Smooth muscle cell (in vitro differentiated cells): ENCODE data around the gene IQCE. TPM values are rescaled to one million over a fixed set of nuclear protein-coding genes. Genes with fewer than 3 reads are reported as not detected.

Experiments
- DNase-seq: peaks from one replicate; lab custom pipeline; 2025; ENCODE audit not compliant: unreplicated experiment; lab: John Stamatoyannopoulos, UW
- H2AFZ ChIP-seq: fragments of 200-600 bp; sonication (generic); 2 replicates; pipeline ENCODE4 v1.6.0; 2016; ENCODE audit warnings: antibody characterized with exemption, low read depth, mild to moderate bottlenecking
- H3F3A ChIP-seq: fragments of 200-600 bp; sonication (generic); 2 replicates; pipeline ENCODE4 v1.6.0; 2017; ENCODE audit warnings: antibody characterized with exemption, low read depth
- H3K27ac ChIP-seq: fragments of 200-600 bp; sonication (generic); 2 replicates; pipeline ENCODE4 v1.5.1; 2016; ENCODE audit warnings: low read depth, mild to moderate bottlenecking
- H3K27me3 ChIP-seq: fragments of 200-600 bp; sonication (generic); 2 replicates; pipeline ENCODE4 v1.6.1; 2016; ENCODE audit warnings: low read depth, mild to moderate bottlenecking
- H3K36me3 ChIP-seq: fragments of 200-600 bp; sonication (generic); 2 replicates; pipeline ENCODE4 v1.5.1; 2016; ENCODE audit warnings: low read depth
- H3K4me1 ChIP-seq: fragments of 200-600 bp; sonication (generic); 2 replicates; pipeline ENCODE4 v1.5.1; 2016; ENCODE audit warnings: low read depth
- H3K4me2 ChIP-seq: fragments of 200-600 bp; sonication (generic); 2 replicates; pipeline ENCODE4 v1.6.0; 2016; ENCODE audit warnings: mild to moderate bottlenecking
- H3K4me3 ChIP-seq: fragments of 200-600 bp; sonication (generic); 2 replicates; pipeline ENCODE4 v1.5.1; 2016; ENCODE audit warnings: mild to moderate bottlenecking
- H3K79me2 ChIP-seq: fragments of 200-600 bp; sonication (generic); 2 replicates; pipeline ENCODE4 v1.6.0; 2016; ENCODE audit warnings: low read depth, mild to moderate bottlenecking
- H3K9ac ChIP-seq: fragments of 200-600 bp; sonication (generic); 2 replicates; pipeline ENCODE4 v1.6.0; 2016; ENCODE audit warnings: low read depth
- H3K9me3 ChIP-seq: fragments of 200-600 bp; sonication (generic); replicated peaks from 2 replicates; pipeline ENCODE4 v1.5.1; 2016; ENCODE audit warnings: low read depth
- H4K20me1 ChIP-seq: fragments of 200-600 bp; sonication (generic); 2 replicates; pipeline ENCODE4 v1.6.0; 2016; ENCODE audit warnings: low read depth
- CTCF ChIP-seq: fragments of 200-600 bp; sonication (generic); IDR thresholded peaks from 2 replicates; pipeline ENCODE4 v1.5.1; 2017; ENCODE audit warnings: borderline replicate concordance, mild to moderate bottlenecking, antibody characterized with exemption; ENCODE audit not compliant: insufficient read depth, poor library complexity, severe bottlenecking
- WGBS: methylation state at CpG from one replicate; pipeline ENCODE4 v1.1.7; 2016; ENCODE audit warnings: low lambda C conversion rate; 5-methylcytosine and 5-hydroxymethylcytosine counted together
- polyA plus RNA-seq: library from polyadenylated mRNA; unstranded; fragments of >200 nt; fragmentation: Nextera tagmentation; extraction: Ambion mirVana; gene quantifications from 2 replicates; pipeline ENCODE4 v1.2.1, GENCODE V29; 2016
- total RNA-seq: library from RNA; depleted of rRNA; stranded (reverse); fragments of >200 nt; gene quantifications from 2 replicates; pipeline ENCODE4 v1.2.3, GENCODE V29; 2014

The IQCE gene
- total and polyA plus RNA-seq, 2 experiments from 2014 or later, result 5.8 to 12.7 TPM

- H3K9ac ChIP-seq, result no peak overlapping the region
- H3K79me2 ChIP-seq, result peaks cover 18% of the 10 kb centered on the region
- H3K9me3 ChIP-seq, result no peaks in the 10 kb centered on the region
- peaks cover 65% of the 10 kb centered on the region for H4K20me1 ChIP-seq
- H3K4me1 ChIP-seq, result peaks cover 50% of the 10 kb centered on the region
- DNase-seq, result no peak
- H3F3A ChIP-seq, result peaks cover 33% of the 10 kb centered on the region
- H3K4me2 ChIP-seq, result peak overlapping the region; percentile 69
- 54% methylated on average over 17 of the region's 17 CpGs for WGBS
- H3K27me3 ChIP-seq, result no peaks in the 10 kb centered on the region
- no peaks in the 10 kb centered on the region for H3K36me3 ChIP-seq
- no peak overlapping the region for H2AFZ ChIP-seq
- no peak overlapping the region for H3K4me3 ChIP-seq
- TF ChIP-seq CTCF, result no peak
- H3K27ac ChIP-seq, result peak overlapping the region; percentile 87
These were observed 31.0 kb upstream of the IQCE start for GRCh38 chr7:2527505-2528467.

- peaks cover 42% of the 10 kb centered on the region for H3K4me1 ChIP-seq
- no peaks in the 10 kb centered on the region for H3K27me3 ChIP-seq
- no peak overlapping the region for H3K9ac ChIP-seq
- H3K36me3 ChIP-seq, result no peaks in the 10 kb centered on the region
- peaks cover 11% of the 10 kb centered on the region for H3K79me2 ChIP-seq
- no peak overlapping the region for H2AFZ ChIP-seq
- WGBS, result 93% methylated on average over 18 of the region's 18 CpGs
- no peak overlapping the region for H3K4me3 ChIP-seq
- no peak for DNase-seq
- peaks cover 30% of the 10 kb centered on the region for H3F3A ChIP-seq
- peaks cover 57% of the 10 kb centered on the region for H4K20me1 ChIP-seq
- H3K9me3 ChIP-seq, result no peaks in the 10 kb centered on the region
- H3K27ac ChIP-seq, result peak overlapping the region; percentile 87
- TF ChIP-seq CTCF, result no peak
- peak overlapping the region; percentile 64 for H3K4me2 ChIP-seq
These were observed 30.2 kb upstream of the IQCE start for GRCh38 chr7:2528481-2529095.

DNA sequence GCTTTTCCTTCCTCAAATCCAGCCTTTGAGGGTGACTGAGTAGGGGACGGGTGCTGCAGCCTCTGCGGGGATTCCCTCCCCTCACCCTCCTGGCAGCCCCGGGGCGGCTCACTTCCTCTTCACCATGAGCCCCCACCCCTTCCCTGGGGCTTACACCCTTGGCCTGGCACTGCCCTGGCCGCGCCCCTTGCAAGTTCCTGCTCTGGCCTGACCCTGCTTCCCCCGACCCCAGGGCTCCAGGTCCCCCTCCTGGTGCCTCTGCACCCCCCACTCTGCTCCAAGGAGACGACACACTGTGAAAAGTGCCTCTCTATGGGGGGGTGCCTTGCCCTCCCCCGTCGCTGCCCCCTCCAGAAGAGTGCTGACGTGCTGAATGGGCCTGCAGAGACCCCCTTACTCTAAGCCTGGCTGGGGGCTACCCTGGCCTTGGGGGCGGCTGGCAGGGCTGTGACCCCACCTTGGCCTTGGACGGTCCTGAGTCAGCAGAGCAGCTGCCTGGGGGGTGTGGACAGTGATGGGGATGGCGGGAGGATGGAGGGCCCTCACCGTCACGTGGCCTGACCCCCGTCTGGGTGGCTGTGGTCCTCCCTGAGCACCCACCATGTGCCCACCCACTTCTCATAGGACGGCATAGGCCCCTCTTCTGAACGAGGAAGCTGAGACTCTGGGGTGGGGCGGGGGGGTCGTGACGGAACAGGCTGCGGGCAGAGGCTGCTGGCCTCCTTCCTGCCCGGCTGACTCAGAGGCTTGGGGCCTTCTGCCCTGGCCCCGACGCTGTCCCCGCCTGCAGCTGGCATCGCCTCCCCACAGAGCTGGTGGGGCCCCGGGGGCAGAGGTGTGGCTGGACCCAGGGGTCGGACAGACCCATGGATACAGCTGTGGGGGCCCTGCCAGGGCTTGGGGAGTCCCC, 29.4 kb upstream of the IQCE start:
- H3F3A ChIP-seq, result peaks cover 25% of the 10 kb centered on the region
- 40% methylated on average over 28 of the region's 30 CpGs for WGBS
- no peak for DNase-seq
- peaks cover 34% of the 10 kb centered on the region for H3K4me1 ChIP-seq
- peak overlapping the region; percentile 87 for H3K27ac ChIP-seq
- H3K4me3 ChIP-seq, result no peak overlapping the region
- H3K9ac ChIP-seq, result peak overlapping the region; percentile 43
- peak overlapping the region; percentile 74 for H3K4me2 ChIP-seq
- peaks cover 48% of the 10 kb centered on the region for H4K20me1 ChIP-seq
- H2AFZ ChIP-seq, result no peak overlapping the region
- H3K79me2 ChIP-seq, result peaks cover 2% of the 10 kb centered on the region
- no peak for TF ChIP-seq CTCF
- no peaks in the 10 kb centered on the region for H3K9me3 ChIP-seq
- H3K36me3 ChIP-seq, result no peaks in the 10 kb centered on the region
- H3K27me3 ChIP-seq, result no peaks in the 10 kb centered on the region
